Adrenal gland (tissue), 12 donors: Measurements from ENCODE around the gene CCDC13. TPM values are rescaled to one million over a fixed set of nuclear protein-coding genes. Genes with fewer than 3 reads are reported as not detected.

Experiments used
- DNase-seq, 7 donors: peaks; one replicate each; pipeline ENCODE4 v3.0.0-alpha.2; 2019 to 2020
- H3K27ac ChIP-seq, 5 donors: fragments of 200-600 bp; sonication (generic) in 4 of 5; 1 replicate in 3 of 5; 2 replicates in 2 of 5; pipeline versions ENCODE4 v1.5.1 to v1.8.0; 2016 to 2020; ENCODE audit warnings: mild to moderate bottlenecking in 1 of 5
- H3K27me3 ChIP-seq: fragments of 200-600 bp; 2 replicates; pipeline ENCODE4 v1.8.0; 2021
- H3K36me3 ChIP-seq, 2 donors: fragments of 200-600 bp; replicated peaks in 1 of 2; 1 replicate in 1 of 2; 2 replicates in 1 of 2; pipeline versions ENCODE4 v1.5.1 to v1.8.0; 2018 to 2022
- H3K4me1 ChIP-seq, 2 donors: fragments of 200-600 bp; replicated peaks in 1 of 2; 1 replicate in 1 of 2; 2 replicates in 1 of 2; pipeline versions ENCODE4 v1.5.1 to v1.8.0; 2018 to 2021
- H3K4me3 ChIP-seq, 4 donors: fragments of 200-600 bp; sonication (generic) in 3 of 4; one replicate each; pipeline ENCODE4 v1.5.1; 2016 to 2018
- H3K9me3 ChIP-seq, 3 donors: fragments of 200-600 bp; sonication (generic) in 1 of 3; replicated peaks in 1 of 3; 1 replicate in 2 of 3; 2 replicates in 1 of 3; pipeline versions ENCODE4 v1.5.1 to v1.8.0; 2016 to 2021
- CTCF ChIP-seq, 6 experiments: fragments of 450-650 bp in 4 of 6; fragments of 200-600 bp in 2 of 6; sonication (generic) in 1 of 6; IDR thresholded peaks; 1 replicate in 5 of 6; 2 replicates in 1 of 6; pipeline versions ENCODE4 v1.5.1 to v1.8.0; 2016 to 2021; ENCODE audit warnings: antibody characterized with exemption in 6 of 6, mild to moderate bottlenecking in 2 of 6, moderate library complexity in 1 of 6
- POLR2A ChIP-seq, 2 donors: fragments of 450-650 bp; IDR thresholded peaks; one replicate each; pipeline ENCODE4 v1.6.1; 2017; ENCODE audit warnings: antibody characterized with exemption in 2 of 2, mild to moderate bottlenecking in 2 of 2, moderate library complexity in 1 of 2
- WGBS, 4 donors: extraction: QIAGEN DNeasy Blood & Tissue Kit in 2 of 4; methylation state at CpG; one replicate each; pipeline versions ENCODE4 v1.1.5 to v1.1.7; 2013 to 2017; 5-methylcytosine and 5-hydroxymethylcytosine counted together
- intact Hi-C, 2 donors: fragments of 100-400 bp; cut with DNase I; formaldehyde crosslinking; loops; one replicate each; pipeline versions ENCODE4 v1.14.1 to v1.15.0; 2022 to 2023
- polyA plus RNA-seq, 3 donors: library from polyadenylated mRNA; stranded (reverse); fragments of 200-250 nt in 2 of 3; fragments of 350-450 nt in 1 of 3; fragmentation: Illumina TruSeq in 1 of 3; extraction: RNeasy Lipid Tissue Mini Kit (QIAGEN cat#74804) in 1 of 3; gene quantifications; one replicate each; pipeline ENCODE4 v1.2.3, GENCODE V29; 2013 to 2014
- total RNA-seq, 9 donors: library from RNA; depleted of rRNA in 4 of 9; stranded (reverse); fragments of >200 nt in 4 of 9; fragments of 120-200 nt in 1 of 9; fragmentation: NEBNext Ultra II Directional in 1 of 9; extraction: Animal tissue kit (Norgen Biotek cat#: 25700) in 1 of 9; gene quantifications; one replicate each; pipeline versions ENCODE4 v1.1.0 to v1.2.4, GENCODE V29; 2013 to 2023
- donor health status: healthy with polysubstance abuse.
- donor health status: Bipolar disorder and iron deficiency.
- donor health status: DM: yes; HTN: yes; CAD: no.
- donor health status: DM: no; HTN: no; CAD: no.
- donor health status: DM: no; HTN: no; CAD: no.
- donor health status: DM: yes; HTN: yes; CAD: no.

Gene CCDC13
- total and polyA plus RNA-seq, 12 donors: 0.35 to 2.1 (median 1.1) TPM; not detected in 2

- no peaks in the 10 kb centered on the region for H3K27me3 ChIP-seq
- intact Hi-C loops: no loop called here
- H3K4me3 ChIP-seq: peak within 1 kb of the TSS; percentile 38 to 92 (median 64)
- H3K36me3 ChIP-seq: no peaks in the 10 kb centered on the region
- no peaks in the 10 kb centered on the region for H3K9me3 ChIP-seq
- DNase-seq: peak; percentile 95 to 97 (median 96)
- H3K4me1 ChIP-seq: peaks cover 21 to 45% of the 10 kb centered on the region in 2 donors
- TF ChIP-seq CTCF (IDR thresholded peaks at IDR 0.05): no peak
- peak; percentile 89 to 96 for TF ChIP-seq POLR2A (IDR thresholded peaks at IDR 0.05)
- WGBS, 4 donors: 0 to 2% (median 1%) methylated on average over 39 to 63 of the region's 63 CpGs
- H3K27ac ChIP-seq: peak within 1 kb of the TSS; percentile 65 to 99 (median 93)
These were observed 31.2 kb upstream of the CCDC13 start, which contains the start of gene HIGD1A for GRCh38 chr3:42804106-42804830. Gene HIGD1A (minus strand): TSS chr3:42804490. CDS start chr3:42794253, 10,237 bp downstream.

GRCh38 chr3:42803414-42804105 is 30.5 kb upstream of the CCDC13 start:
- TF ChIP-seq POLR2A (IDR thresholded peaks at IDR 0.05) (no peak), CTCF (IDR thresholded peaks at IDR 0.05) (no peak)
- Histone ChIP-seq H3K4me1 (peaks cover 21 to 45% of the 10 kb centered on the region in 2 donors), H3K27ac (peak overlapping the region; percentile 65 to 99 (median 93)), H3K36me3 (no peaks in the 10 kb centered on the region), H3K27me3 (no peaks in the 10 kb centered on the region), H3K9me3 (no peaks in the 10 kb centered on the region), H3K4me3 (peak overlapping the region in 3 of 4 donors; percentile 38 to 92 (median 76))
- intact Hi-C loops: no loop called here
- WGBS, 4 donors: 0 to 1% (median 1%) methylated on average over 25 to 33 of the region's 33 CpGs
- DNase-seq: peak; percentile 57 to 78 (median 64)

GRCh38 chr3:42802876-42803413 is 29.9 kb upstream of the CCDC13 start:
- Histone ChIP-seq H3K27me3 (no peaks in the 10 kb centered on the region), H3K4me3 (peak overlapping the region in 2 of 4 donors; percentile 76 to 92), H3K4me1 (peaks cover 21 to 45% of the 10 kb centered on the region in 2 donors), H3K27ac (peak overlapping the region; percentile 65 to 99 (median 93)), H3K36me3 (no peaks in the 10 kb centered on the region), H3K9me3 (no peaks in the 10 kb centered on the region)
- intact Hi-C loops: no loop called here
- WGBS, 4 donors: 30 to 53% (median 36%) methylated on average over 10 to 11 of the region's 11 CpGs
- DNase-seq: no peak
- TF ChIP-seq CTCF (IDR thresholded peaks at IDR 0.05): no peak

GRCh38 chr3:42801784-42802183 is 28.7 kb upstream of the CCDC13 start:
- TF ChIP-seq POLR2A (IDR thresholded peaks at IDR 0.05) (no peak), CTCF (IDR thresholded peaks at IDR 0.05) (no peak)
- Histone ChIP-seq H3K27me3 (no peaks in the 10 kb centered on the region), H3K9me3 (no peaks in the 10 kb centered on the region), H3K27ac (peak overlapping the region in 2 of 5 donors; percentile 66 to 92), H3K36me3 (no peaks in the 10 kb centered on the region), H3K4me1 (peaks cover 21 to 45% of the 10 kb centered on the region in 2 donors), H3K4me3 (peak overlapping the region in 1 of 4 donors; percentile 76)
- intact Hi-C loops: no loop called here
- 80 to 87% (median 85%) methylated on average over 4 of the region's 4 CpGs for WGBS, 4 donors
- no peak for DNase-seq
